ENCODE data around the gene CACNA2D2. TPM values are rescaled to one million over a fixed set of nuclear protein-coding genes. Genes with fewer than 3 reads are reported as not detected.

The CACNA2D2 gene
- total RNA-seq, 1 experiment from 2014 or later, result 0.04 TPM

GRCh38 chr3:50464569-50464968, 38.9 kb downstream of the CACNA2D2 start:
- DNase-seq (ENCODE audit: low spot score), result no peak

GRCh38 chr3:50459785-50460184, 43.6 kb downstream of the CACNA2D2 start:
- DNase-seq (ENCODE audit: low spot score), result no peak

GRCh38 chr3:50457988-50458387, 45.4 kb downstream of the CACNA2D2 start:
- no peak for DNase-seq (ENCODE audit: low spot score)

- no peak for DNase-seq (ENCODE audit: low spot score)
Measured at GRCh38 chr3:50455161-50456018, 48.0 kb downstream of the CACNA2D2 start.

- DNase-seq (ENCODE audit: low spot score), result no peak
Measured at GRCh38 chr3:50454481-50455070, 48.9 kb downstream of the CACNA2D2 start.

GRCh38 chr3:50453907-50454306, 49.5 kb downstream of the CACNA2D2 start:
- no peak for DNase-seq (ENCODE audit: low spot score)

GRCh38 chr3:50450209-50450921, 53.1 kb downstream of the CACNA2D2 start:
- DNase-seq (ENCODE audit: low spot score), result no peak

GRCh38 chr3:50448752-50449539, 54.5 kb downstream of the CACNA2D2 start:
- no peak for DNase-seq (ENCODE audit: low spot score)

- no peak for DNase-seq (ENCODE audit: low spot score)
Measured at GRCh38 chr3:50447290-50447840, 56.1 kb downstream of the CACNA2D2 start.

- no peak for DNase-seq (ENCODE audit: low spot score)
Measured at GRCh38 chr3:50445919-50446318, 57.5 kb downstream of the CACNA2D2 start.

GRCh38 chr3:50444782-50445181, 58.7 kb downstream of the CACNA2D2 start:
- no peak for DNase-seq (ENCODE audit: low spot score)

- DNase-seq (ENCODE audit: low spot score), result no peak
Measured at GRCh38 chr3:50444213-50444612, 59.2 kb downstream of the CACNA2D2 start.

GRCh38 chr3:50442945-50443579, 60.4 kb downstream of the CACNA2D2 start:
- no peak for DNase-seq (ENCODE audit: low spot score)

GRCh38 chr3:50441424-50442217, 61.8 kb downstream of the CACNA2D2 start:
- no peak for DNase-seq (ENCODE audit: low spot score)

- DNase-seq (ENCODE audit: low spot score), result peak; percentile 8
Measured at GRCh38 chr3:50436114-50436674, 67.2 kb downstream of the CACNA2D2 start.

- DNase-seq (ENCODE audit: low spot score), result no peak
Measured at GRCh38 chr3:50435371-50436113, 67.9 kb downstream of the CACNA2D2 start.

- DNase-seq (ENCODE audit: low spot score), result no peak
Measured at GRCh38 chr3:50433954-50434353, 69.5 kb downstream of the CACNA2D2 start.

GRCh38 chr3:50430950-50431435, 72.4 kb downstream of the CACNA2D2 start:
- no peak for DNase-seq (ENCODE audit: low spot score)

GRCh38 chr3:50430191-50430590, 73.2 kb downstream of the CACNA2D2 start:
- no peak for DNase-seq (ENCODE audit: low spot score)
